Activated naive CD4-positive, alpha-beta T cell treated with anti-CD3 and anti-CD28 coated beads for 36 hours (primary cell): ENCODE results near the gene TNFRSF1B. TPM values are rescaled to one million over a fixed set of nuclear protein-coding genes. Genes with fewer than 3 reads are reported as not detected.

Experiments used
- CTCF ChIA-PET: fragments of 350-600 bp; sonication (Branson Sonifier 250); formaldehyde crosslinking; loops from one replicate; lab custom pipeline; 2021; ENCODE audit warnings: antibody characterized with exemption; lab: Charles Lee
- DNase-seq: peaks from one replicate; pipeline ENCODE4 v3.0.0-alpha.2; 2020
- H3K27ac Mint-ChIP-seq: one replicate; pipeline ENCODE4 v1.8.0; 2021; ENCODE audit warnings: mild to moderate bottlenecking, mixed read lengths
- H3K27me3 Mint-ChIP-seq: one replicate; pipeline ENCODE4 v1.8.0; 2021; ENCODE audit warnings: low read depth, mixed read lengths
- H3K36me3 Mint-ChIP-seq: one replicate; pipeline ENCODE4 v1.8.0; 2021; ENCODE audit warnings: low read depth, mixed read lengths
- H3K4me1 Mint-ChIP-seq: one replicate; pipeline ENCODE4 v1.8.0; 2021; ENCODE audit warnings: low read depth, mixed read lengths
- H3K4me3 Mint-ChIP-seq: one replicate; pipeline ENCODE4 v1.8.0; 2021; ENCODE audit warnings: mild to moderate bottlenecking, moderate library complexity, mixed read lengths
- H3K9me3 Mint-ChIP-seq: one replicate; pipeline ENCODE4 v1.8.0; 2021; ENCODE audit warnings: mixed read lengths
- intact Hi-C: fragments of 100-400 bp; cut with micrococcal nuclease; formaldehyde crosslinking; loops from one replicate; pipeline ENCODE4 v1.15.1; 2023
- total RNA-seq, 2 experiments: library from RNA; stranded (reverse); gene quantifications; one replicate each; pipeline ENCODE4 v1.2.3, GENCODE V29; 2021

TNFRSF1B gene
- total RNA-seq, 2 experiments from 2014 or later, result 69.4 to 75.7 TPM

DNA sequence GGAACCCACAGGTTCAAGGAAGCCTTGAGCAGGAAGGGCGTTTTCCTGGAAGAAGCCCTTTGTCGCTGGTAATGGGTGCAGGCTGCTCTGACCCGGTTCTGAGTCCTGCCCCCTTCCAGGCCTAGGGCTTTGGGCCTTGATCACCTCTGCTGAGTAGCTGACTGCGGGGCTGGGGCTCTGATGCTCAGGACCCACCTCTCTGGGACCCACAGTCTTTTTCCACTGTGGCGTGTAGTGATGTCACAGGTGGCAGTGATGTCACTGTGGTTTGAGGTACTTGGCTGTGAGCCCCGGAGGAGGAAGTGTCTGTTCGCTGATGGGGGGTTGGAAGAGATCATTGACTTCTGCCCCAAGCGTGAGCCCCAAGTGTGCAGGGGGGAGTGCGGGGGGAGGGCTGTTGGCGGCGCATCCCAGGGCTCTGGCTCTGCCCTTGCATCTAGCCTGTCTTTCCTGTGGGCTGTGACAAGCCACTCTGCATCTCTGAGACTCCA, 6.9 kb downstream of the TNFRSF1B start:
- H3K9me3 Mint-ChIP-seq, result peaks cover 5% of the 10 kb centered on the region
- H3K36me3 Mint-ChIP-seq, result peaks cover 41% of the 10 kb centered on the region
- peak overlapping the region; percentile 74 for H3K4me3 Mint-ChIP-seq
- CTCF ChIA-PET, result interaction anchor here (1.5 to 1.7 kb wide), 3 partner anchors 9 to 49 kb away, joined by 3 to 5 read pairs (median 5); no protein-coding TSS in a partner anchor
- peaks cover 91% of the 10 kb centered on the region for H3K4me1 Mint-ChIP-seq
- intact Hi-C loops, result loop anchor here (10.0 kb wide), 2 partner anchors 261 to 1531 kb away; partner anchors contain the start of gene PRDM2
- H3K27me3 Mint-ChIP-seq, result no peaks in the 10 kb centered on the region
- DNase-seq, result peak; percentile 95
- peak overlapping the region; percentile 96 for H3K27ac Mint-ChIP-seq

DNA sequence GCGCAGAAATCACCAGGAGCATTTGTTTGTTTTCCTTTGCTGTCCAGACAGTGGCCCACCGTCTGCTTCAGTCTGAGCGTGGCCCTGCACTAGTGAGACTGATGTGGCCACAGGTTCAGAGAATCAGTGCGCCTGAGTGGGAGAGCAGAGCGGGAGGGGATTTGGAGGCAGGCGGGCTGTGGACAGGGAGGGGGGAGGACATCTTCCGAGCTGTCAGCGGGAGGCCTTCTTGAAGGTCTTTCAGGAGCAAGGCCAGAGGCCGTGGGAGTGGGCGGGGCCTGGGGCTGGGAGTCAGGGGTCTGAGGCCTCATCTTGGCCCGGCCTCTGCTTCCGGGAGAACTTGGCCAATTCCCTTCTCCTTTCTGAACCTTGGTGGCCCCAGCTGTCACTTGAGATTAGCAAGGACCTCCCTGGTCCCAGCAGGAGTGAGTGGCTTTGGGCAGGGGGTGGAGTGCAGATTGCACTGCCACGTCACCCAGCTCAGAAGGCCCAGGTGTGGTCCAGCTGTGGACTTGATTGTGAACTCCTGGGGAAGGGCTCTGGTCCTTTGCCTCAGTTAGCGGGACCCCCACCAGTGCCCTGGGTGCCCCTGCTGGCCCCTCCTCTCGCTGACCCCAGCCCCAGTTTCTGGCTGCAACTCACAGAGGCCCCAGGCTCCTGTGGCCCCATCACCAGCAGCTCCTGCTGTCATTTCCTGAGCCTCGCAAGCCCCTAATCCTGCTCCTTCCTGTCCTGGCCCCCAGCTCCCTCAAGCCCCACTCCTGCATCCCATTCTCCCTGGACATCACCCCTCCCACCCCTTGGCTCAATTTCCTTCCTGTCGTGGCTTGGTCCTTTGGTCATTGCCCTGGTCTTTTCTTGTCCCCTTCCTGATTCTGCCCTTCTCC, 8.4 kb downstream of the TNFRSF1B start:
- peak overlapping the region; percentile 14 for H3K4me3 Mint-ChIP-seq
- DNase-seq, result no peak
- CTCF ChIA-PET, result interaction anchor here (0.6 to 1.6 kb wide), 4 partner anchors 21 to 51 kb away, joined by 3 to 5 read pairs (median 3); no protein-coding TSS in a partner anchor
- intact Hi-C loops, result loop anchor here (5.0 to 10.0 kb wide), 5 partner anchors 260 to 1530 kb away; partner anchors contain the start of genes DHRS3 and PRDM2
- H3K9me3 Mint-ChIP-seq, result peaks cover 5% of the 10 kb centered on the region
- peak overlapping the region; percentile 96 for H3K27ac Mint-ChIP-seq
- peaks cover 91% of the 10 kb centered on the region for H3K4me1 Mint-ChIP-seq
- H3K27me3 Mint-ChIP-seq, result no peaks in the 10 kb centered on the region
- peaks cover 37% of the 10 kb centered on the region for H3K36me3 Mint-ChIP-seq

DNA sequence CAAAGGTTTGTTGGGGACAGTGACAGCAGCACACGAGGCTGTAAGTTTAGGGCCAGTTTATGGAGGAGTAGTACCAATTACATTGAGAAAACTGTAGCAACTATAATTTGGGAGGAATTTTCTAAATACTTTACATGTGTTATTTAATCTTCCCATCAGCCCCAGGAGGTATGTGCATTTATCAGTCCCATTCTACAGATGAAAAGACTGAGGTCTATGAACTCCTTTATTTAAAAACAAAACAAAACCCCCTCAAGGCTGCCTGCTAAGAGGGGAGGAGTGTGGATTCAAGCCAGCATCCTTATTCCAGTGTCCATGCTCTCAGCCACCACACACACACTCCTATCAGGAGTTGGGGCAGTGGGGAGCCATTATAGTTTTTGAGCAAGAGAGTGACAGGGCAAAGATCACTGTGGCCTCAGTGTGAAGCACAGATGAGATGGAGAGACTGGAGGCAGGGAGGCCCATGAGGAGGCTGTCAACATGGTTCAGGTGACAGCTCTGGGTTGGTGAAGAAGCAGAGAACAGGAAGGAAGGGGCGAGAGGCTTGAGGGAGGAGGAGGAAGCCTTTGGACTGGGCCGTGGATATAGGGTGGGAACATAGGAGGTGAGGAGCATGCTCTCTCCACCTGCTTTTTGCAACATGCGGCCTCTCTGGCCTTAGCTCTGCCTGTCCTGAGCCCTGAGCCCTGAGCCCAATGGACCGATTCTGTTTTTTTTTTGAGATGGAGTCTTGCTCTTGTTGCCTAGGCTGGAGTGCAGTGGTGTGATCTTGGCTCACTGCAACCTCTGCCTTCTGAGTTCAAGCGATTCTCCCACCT, 9.7 kb downstream of the TNFRSF1B start:
- H3K27ac Mint-ChIP-seq, result peak overlapping the region; percentile 90
- H3K4me3 Mint-ChIP-seq, result peak overlapping the region; percentile 51
- H3K4me1 Mint-ChIP-seq, result peaks cover 89% of the 10 kb centered on the region
- no peaks in the 10 kb centered on the region for H3K27me3 Mint-ChIP-seq
- DNase-seq, result no peak
- H3K36me3 Mint-ChIP-seq, result peaks cover 31% of the 10 kb centered on the region
- peaks cover under 1% of the 10 kb centered on the region for H3K9me3 Mint-ChIP-seq
- intact Hi-C loops, result loop anchor here (1.0 to 10.0 kb wide), 6 partner anchors 108 to 1528 kb away; partner anchors contain the start of genes DHRS3 and PRDM2
- CTCF ChIA-PET, result interaction anchor here (1.3 to 3.1 kb wide), 3 partner anchors 8 to 51 kb away, joined by 4 to 33 read pairs (median 8); no protein-coding TSS in a partner anchor

DNA sequence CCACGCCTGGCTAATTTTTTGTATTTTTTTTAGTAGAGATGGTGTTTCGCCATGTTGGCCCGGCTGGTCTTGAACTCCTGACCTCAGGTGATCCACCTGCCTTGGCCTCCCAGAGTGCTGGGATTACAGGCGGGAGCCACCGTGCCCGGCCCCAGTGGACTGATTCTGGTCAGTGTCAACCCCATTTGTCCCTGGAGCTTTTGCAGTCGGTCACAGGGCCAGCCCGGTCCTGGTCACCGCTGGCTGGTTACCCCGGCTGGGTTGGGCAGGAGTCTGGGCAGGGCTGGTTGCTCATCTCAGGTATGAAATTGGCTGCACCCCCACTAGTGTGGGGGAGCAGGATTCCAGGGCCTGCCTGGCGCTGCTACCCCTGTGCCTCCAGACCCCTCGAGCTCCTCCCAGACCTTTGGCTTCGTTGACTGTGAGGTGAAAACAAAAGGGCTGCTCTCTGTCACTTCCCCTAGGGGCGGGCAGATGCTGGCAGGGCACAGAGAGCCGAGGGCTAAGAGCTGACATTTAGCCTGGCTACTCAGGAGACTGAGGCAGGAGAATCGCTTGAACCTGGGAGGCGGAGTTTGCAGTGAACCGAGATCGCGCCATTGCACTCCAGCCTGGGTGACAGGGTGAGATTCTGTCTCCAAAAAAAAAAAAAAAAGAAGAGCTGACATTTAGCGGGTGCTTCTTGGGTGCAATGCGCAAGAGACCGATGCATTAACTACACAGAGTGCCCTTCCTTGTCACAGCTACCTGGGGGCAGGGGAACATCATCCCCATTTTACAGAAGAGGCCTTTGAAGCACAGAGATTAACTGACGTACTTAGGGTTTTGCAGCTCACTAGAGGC, 10.6 kb downstream of the TNFRSF1B start:
- Mint-ChIP-seq H3K4me1 (peaks cover 89% of the 10 kb centered on the region), H3K4me3 (peak overlapping the region; percentile 69), H3K36me3 (peaks cover 28% of the 10 kb centered on the region), H3K27ac (peak overlapping the region; percentile 90), H3K27me3 (no peaks in the 10 kb centered on the region), H3K9me3 (no peaks in the 10 kb centered on the region)
- CTCF ChIA-PET, result interaction anchor here (0.5 to 3.1 kb wide), 12 partner anchors 9 to 89 kb away, joined by 3 to 33 read pairs (median 4); no protein-coding TSS in a partner anchor
- intact Hi-C loops, result loop anchor here (1.0 to 10.0 kb wide), 6 partner anchors 109 to 1527 kb away; partner anchors contain the start of genes DHRS3 and PRDM2
- peak; percentile 56 for DNase-seq

DNA sequence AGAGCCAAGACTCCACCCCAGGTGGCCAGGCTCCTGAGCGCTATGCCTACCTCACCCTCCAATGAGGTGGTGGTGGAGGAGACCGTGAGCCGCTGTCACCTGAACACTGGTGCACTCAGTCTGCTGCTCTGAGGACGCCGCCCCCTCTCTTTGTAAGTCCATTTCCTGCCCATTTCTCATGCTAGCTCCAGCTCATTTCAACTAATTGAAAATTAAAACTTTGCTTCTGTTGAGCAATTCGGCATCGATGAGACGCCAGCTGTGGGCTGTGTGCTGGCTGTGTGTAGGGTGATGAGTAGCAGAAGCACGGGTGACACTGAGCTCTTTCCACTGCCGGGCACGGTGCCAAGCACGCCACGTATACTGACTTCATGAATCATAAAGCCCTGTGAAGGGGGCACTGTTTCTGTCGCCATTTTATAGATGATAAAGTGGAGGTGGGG, 11.2 kb downstream of the TNFRSF1B start:
- CTCF ChIA-PET, result interaction anchor here (0.5 to 3.1 kb wide), 11 partner anchors 9 to 90 kb away, joined by 3 to 33 read pairs (median 4); no protein-coding TSS in a partner anchor
- Mint-ChIP-seq H3K4me3 (peak overlapping the region; percentile 69), H3K27me3 (no peaks in the 10 kb centered on the region), H3K4me1 (peaks cover 88% of the 10 kb centered on the region), H3K27ac (peak overlapping the region; percentile 90), H3K9me3 (no peaks in the 10 kb centered on the region), H3K36me3 (peaks cover 28% of the 10 kb centered on the region)
- intact Hi-C loops, result loop anchor here (1.0 to 10.0 kb wide), 13 partner anchors 11 to 1527 kb away; partner anchors contain the start of genes DHRS3 and PRDM2
- peak; percentile 96 for DNase-seq

DNA sequence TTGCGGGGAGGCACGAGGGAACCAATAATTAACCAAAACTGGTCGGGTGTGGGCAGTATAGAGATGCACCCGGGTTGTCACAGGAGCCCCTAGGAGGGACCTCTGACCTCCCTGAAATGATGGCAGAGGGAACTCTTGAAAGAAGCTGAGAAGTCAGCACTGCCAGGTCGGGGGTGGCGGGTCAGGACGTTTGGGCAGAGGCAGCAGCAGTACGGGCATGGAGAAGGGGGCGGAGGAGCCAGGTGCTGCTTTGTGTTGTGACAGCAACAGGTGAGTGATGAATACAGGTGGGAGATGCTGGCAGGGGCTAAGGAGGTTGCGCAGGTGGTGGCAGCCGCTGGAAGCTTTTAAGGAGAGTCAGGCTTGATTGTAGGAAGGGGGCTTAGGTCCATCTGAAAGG, 11.7 kb downstream of the TNFRSF1B start:
- CTCF ChIA-PET, result interaction anchor here (0.9 to 3.1 kb wide), 10 partner anchors 10 to 90 kb away, joined by 3 to 33 read pairs (median 4); no protein-coding TSS in a partner anchor
- intact Hi-C loops, result loop anchor here (1.0 to 10.0 kb wide), 12 partner anchors 11 to 1526 kb away; partner anchors contain the start of genes DHRS3 and PRDM2
- H3K27me3 Mint-ChIP-seq, result no peaks in the 10 kb centered on the region
- H3K4me3 Mint-ChIP-seq, result peak overlapping the region; percentile 69
- H3K27ac Mint-ChIP-seq, result peak overlapping the region; percentile 90
- DNase-seq, result no peak
- peaks cover 28% of the 10 kb centered on the region for H3K36me3 Mint-ChIP-seq
- H3K4me1 Mint-ChIP-seq, result peaks cover 83% of the 10 kb centered on the region
- no peaks in the 10 kb centered on the region for H3K9me3 Mint-ChIP-seq

DNA sequence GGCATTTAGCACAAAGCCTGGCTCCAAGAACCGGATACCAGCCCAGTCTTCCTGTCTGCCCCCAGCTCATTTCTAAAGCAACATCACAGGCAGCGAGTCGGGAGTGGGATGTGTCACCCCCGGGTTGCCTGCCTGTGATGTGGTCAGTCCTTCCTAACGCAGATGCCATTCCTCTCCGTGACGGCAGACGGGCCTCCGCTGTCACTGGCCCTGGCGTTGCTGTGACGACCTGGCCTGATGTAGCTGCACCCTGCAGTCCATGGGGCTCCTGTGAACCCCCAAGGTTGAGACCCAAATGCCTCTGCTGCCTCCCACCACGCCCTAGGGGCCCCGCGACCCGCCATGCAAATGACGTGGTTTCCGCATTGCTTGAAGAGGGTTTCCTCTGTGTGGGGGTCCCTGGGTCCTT, 12.3 kb downstream of the TNFRSF1B start:
- peak; percentile 95 for DNase-seq
- Mint-ChIP-seq H3K27ac (peak overlapping the region; percentile 90), H3K36me3 (peaks cover 25% of the 10 kb centered on the region), H3K4me3 (peak overlapping the region; percentile 69), H3K9me3 (no peaks in the 10 kb centered on the region), H3K27me3 (no peaks in the 10 kb centered on the region), H3K4me1 (peaks cover 80% of the 10 kb centered on the region)
- intact Hi-C loops, result loop anchor here (1.0 to 10.0 kb wide), 9 partner anchors 29 to 1526 kb away; partner anchors contain the start of genes DHRS3 and PRDM2
- CTCF ChIA-PET, result interaction anchor here (0.6 to 3.1 kb wide), 7 partner anchors 21 to 578 kb away, joined by 3 to 33 read pairs (median 3); no protein-coding TSS in a partner anchor

DNA sequence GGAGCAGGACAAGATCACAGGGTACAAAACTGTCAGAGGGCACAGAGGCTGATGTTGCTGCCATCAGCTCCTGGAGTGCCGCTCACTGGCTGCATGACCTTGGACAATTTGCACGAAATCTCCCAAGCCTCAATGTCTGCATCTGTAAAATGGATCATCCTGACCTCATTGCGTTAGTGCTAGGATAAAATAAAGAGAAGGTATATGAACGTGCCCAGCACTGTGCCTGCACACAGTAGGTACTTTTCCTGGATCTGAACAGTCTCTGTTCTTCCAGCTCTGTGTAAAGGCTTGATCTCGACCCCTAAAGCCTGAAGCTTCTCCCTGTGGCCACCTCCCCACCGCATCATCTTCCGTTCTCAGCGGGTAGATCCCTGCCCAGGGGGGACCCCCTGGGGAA, 12.9 kb downstream of the TNFRSF1B start:
- no peak for DNase-seq
- Mint-ChIP-seq H3K27ac (no peak overlapping the region), H3K27me3 (no peaks in the 10 kb centered on the region), H3K4me1 (peaks cover 74% of the 10 kb centered on the region), H3K9me3 (no peaks in the 10 kb centered on the region), H3K36me3 (peaks cover 25% of the 10 kb centered on the region), H3K4me3 (no peak overlapping the region)
- intact Hi-C loops, result loop anchor here (1.0 to 10.0 kb wide), 9 partner anchors 29 to 1525 kb away; partner anchors contain the start of genes DHRS3 and PRDM2
- CTCF ChIA-PET, result interaction anchor here (1.1 to 1.2 kb wide), 2 partner anchors 23 to 55 kb away, joined by 3 to 5 read pairs; no protein-coding TSS in a partner anchor

DNA sequence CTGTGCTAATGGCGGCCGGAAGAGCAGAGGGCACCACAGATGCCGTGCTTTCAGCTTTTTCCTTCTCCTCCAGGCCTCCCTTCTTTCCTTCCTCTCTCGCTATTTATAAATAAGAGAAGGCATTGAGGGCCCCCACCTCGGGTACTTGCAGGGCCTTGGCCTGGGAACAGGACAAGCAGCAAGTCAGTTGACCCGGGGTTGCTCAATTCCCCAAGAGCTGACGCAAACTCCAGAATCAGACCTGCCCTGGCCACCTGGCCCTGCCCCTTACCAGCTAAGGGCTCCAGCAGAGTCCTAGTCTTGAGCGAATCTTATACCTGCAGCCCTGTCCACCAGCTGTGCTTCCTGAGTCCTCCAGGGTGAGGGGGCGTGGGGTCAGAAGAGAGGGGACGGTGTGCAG, 13.5 kb downstream of the TNFRSF1B start:
- CTCF ChIA-PET, result interaction anchor here (1.2 kb wide), 1 partner anchor 56 kb away, joined by 5 read pairs; no protein-coding TSS in a partner anchor
- no peak overlapping the region for H3K27ac Mint-ChIP-seq
- intact Hi-C loops, result no loop called here
- peaks cover 69% of the 10 kb centered on the region for H3K4me1 Mint-ChIP-seq
- peaks cover 25% of the 10 kb centered on the region for H3K36me3 Mint-ChIP-seq
- H3K4me3 Mint-ChIP-seq, result no peak overlapping the region
- H3K9me3 Mint-ChIP-seq, result no peaks in the 10 kb centered on the region
- H3K27me3 Mint-ChIP-seq, result no peaks in the 10 kb centered on the region
- no peak for DNase-seq

DNA sequence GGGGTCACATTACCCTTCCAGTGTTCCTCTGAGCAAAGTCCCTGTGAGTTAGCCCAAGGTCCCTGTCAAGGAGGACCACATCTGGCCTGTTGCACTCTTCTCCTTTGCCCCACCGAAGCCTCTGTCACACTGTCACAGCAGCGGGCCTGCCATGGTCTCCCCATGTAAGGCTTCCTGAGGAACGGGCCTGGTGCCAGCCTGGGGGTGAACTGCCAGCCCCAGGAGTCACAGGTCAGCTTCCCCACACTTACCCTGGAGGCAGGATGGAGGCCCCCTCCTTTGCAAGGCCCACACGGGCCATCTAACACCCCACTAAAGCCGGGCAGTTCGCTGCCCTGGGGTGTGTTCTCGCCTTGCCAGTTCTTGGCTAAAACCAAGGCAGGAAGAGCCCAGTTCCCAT, 14.1 kb downstream of the TNFRSF1B start:
- Mint-ChIP-seq H3K27me3 (no peaks in the 10 kb centered on the region), H3K4me1 (peaks cover 64% of the 10 kb centered on the region), H3K27ac (no peak overlapping the region), H3K36me3 (peaks cover 21% of the 10 kb centered on the region), H3K9me3 (no peaks in the 10 kb centered on the region), H3K4me3 (no peak overlapping the region)
- intact Hi-C loops, result no loop called here
- CTCF ChIA-PET, result interaction anchor here (1.2 kb wide), 1 partner anchor 57 kb away, joined by 5 read pairs; no protein-coding TSS in a partner anchor
- no peak for DNase-seq
